Kidney epithelial cell (primary cell): ENCODE measurements around the gene HGFAC. TPM values are rescaled to one million over a fixed set of nuclear protein-coding genes. Genes with fewer than 3 reads are reported as not detected.

ENCODE experiments used
- DNase-seq: peaks from one replicate; pipeline ENCODE4 v3.0.0-alpha.2; 2010; ENCODE audit warnings: low read depth
- H3K27me3 ChIP-seq: 2 replicates; pipeline ENCODE4 v1.6.0; 2011; ENCODE audit warnings: low read length; ENCODE audit not compliant: control insufficient read depth, insufficient read depth
- H3K36me3 ChIP-seq: 2 replicates; pipeline ENCODE4 v1.5.1; 2011; ENCODE audit warnings: low read length; ENCODE audit not compliant: control insufficient read depth, insufficient read depth
- H3K4me3 ChIP-seq: 2 replicates; pipeline ENCODE4 v1.5.1; 2011; ENCODE audit warnings: low read depth, mild to moderate bottlenecking, control low read depth, low read length
- CTCF ChIP-seq: IDR thresholded peaks from 2 replicates; pipeline ENCODE4 v1.5.1; 2011; ENCODE audit warnings: mild to moderate bottlenecking, moderate library complexity, low read length, control low read depth, inconsistent platforms; ENCODE audit not compliant: insufficient read depth, poor library complexity, severe bottlenecking
- total RNA-seq: library from RNA; depleted of rRNA; stranded (reverse); fragments of >200 nt; gene quantifications from 2 replicates; pipeline ENCODE4 v1.2.3, GENCODE V29; 2015

The HGFAC gene
- total RNA-seq, 1 donor from 2014 or later, result not detected

- Histone ChIP-seq H3K4me3 (no peak overlapping the region), H3K36me3 (no peaks in the 10 kb centered on the region), H3K27me3 (no peaks in the 10 kb centered on the region)
- TF ChIP-seq CTCF, result no peak
- DNase-seq, result no peak
Observed at GRCh38 chr4:3439391-3439790, 2.4 kb upstream of the HGFAC start.

GRCh38 chr4:3440011-3440410 lies 1.8 kb upstream of the HGFAC start:
- no peak for TF ChIP-seq CTCF
- no peak overlapping the region for H3K4me3 ChIP-seq
- no peaks in the 10 kb centered on the region for H3K27me3 ChIP-seq
- no peaks in the 10 kb centered on the region for H3K36me3 ChIP-seq
- no peak for DNase-seq

- H3K27me3 ChIP-seq, result no peaks in the 10 kb centered on the region
- no peak overlapping the region for H3K4me3 ChIP-seq
- no peak for DNase-seq
- TF ChIP-seq CTCF, result no peak
- no peaks in the 10 kb centered on the region for H3K36me3 ChIP-seq
Observed at GRCh38 chr4:3440979-3441500, 728 bp upstream of the HGFAC start.

GRCh38 chr4:3442460-3442958 lies 741 bp downstream of the HGFAC start:
- TF ChIP-seq CTCF, result no peak
- DNase-seq, result no peak
- Histone ChIP-seq H3K36me3 (no peaks in the 10 kb centered on the region), H3K27me3 (no peaks in the 10 kb centered on the region), H3K4me3 (no peak overlapping the region)

- H3K4me3 ChIP-seq, result no peak overlapping the region
- peak; percentile 93 for TF ChIP-seq CTCF
- no peaks in the 10 kb centered on the region for H3K36me3 ChIP-seq
- H3K27me3 ChIP-seq, result peaks cover 2% of the 10 kb centered on the region
- no peak for DNase-seq
Observed at GRCh38 chr4:3442959-3443749, 1.4 kb downstream of the HGFAC start.
